OCI-LY7 (cell line): Measurements from ENCODE around the gene LTV1. TPM values are rescaled to one million over a fixed set of nuclear protein-coding genes. Genes with fewer than 3 reads are reported as not detected.
"Not testable (repeated sequence)": the region's sequence is repeated elsewhere in the genome, so short reads cannot be mapped to it uniquely, and the experiment has no call there.

Source experiments
- BruUV-seq: library from RNA; stranded (reverse); fragments of 400-500 nt; replicated peaks from 2 replicates; lab custom pipeline; 2021; lab: Mats Ljungman, UMichigan
- CTCF ChIA-PET: fragments of 300-600 bp; sonication (Branson Sonifier 250); formaldehyde crosslinking; loops from one replicate; lab custom pipeline; 2022; ENCODE audit warnings: antibody characterized with exemption; ENCODE audit not compliant: unreplicated experiment; lab: Charles Lee
- POLR2A ChIA-PET: fragments of 300-600 bp; sonication (Branson Sonifier 250); formaldehyde crosslinking; loops from one replicate; lab custom pipeline; 2022; ENCODE audit warnings: antibody characterized with exemption; lab: Charles Lee
- DNase-seq: peaks from one replicate; pipeline ENCODE4 v3.0.0-alpha.2; 2015; ENCODE audit warnings: low spot score
- H2AFZ ChIP-seq: fragments of 200-600 bp; sonication (generic), shearing (Covaris generic); 2 replicates; pipeline ENCODE4 v1.6.1; 2014; ENCODE audit warnings: mild to moderate bottlenecking, antibody characterized with exemption, low read length, moderate library complexity
- H3K27ac ChIP-seq: fragments of 200-600 bp; sonication (generic); 2 replicates; pipeline ENCODE4 v1.5.1; 2014; ENCODE audit warnings: mixed run types, low read depth, mild to moderate bottlenecking, moderate library complexity, low read length, inconsistent platforms; ENCODE audit not compliant: poor library complexity, severe bottlenecking
- H3K36me3 ChIP-seq: fragments of 200-600 bp; sonication (generic); 2 replicates; pipeline ENCODE4 v1.6.1; 2014; ENCODE audit warnings: mild to moderate bottlenecking, antibody characterized with exemption, low read length, moderate library complexity, mixed read lengths; ENCODE audit not compliant: insufficient read depth
- H3K4me1 ChIP-seq: fragments of 200-600 bp; sonication (generic); 2 replicates; pipeline ENCODE4 v1.5.1; 2014; ENCODE audit warnings: mild to moderate bottlenecking, low read length; ENCODE audit not compliant: insufficient read depth, poor library complexity, severe bottlenecking
- H3K4me2 ChIP-seq: fragments of 200-600 bp; sonication (generic); 2 replicates; pipeline ENCODE4 v1.6.1; 2014; ENCODE audit warnings: mild to moderate bottlenecking, low read length
- H3K4me3 ChIP-seq: fragments of 200-600 bp; sonication (generic); 2 replicates; pipeline ENCODE4 v1.5.1; 2014; ENCODE audit warnings: mild to moderate bottlenecking, low read depth, low read length; ENCODE audit not compliant: poor library complexity, severe bottlenecking
- H3K79me2 ChIP-seq: fragments of 200-600 bp; sonication (generic); 2 replicates; pipeline ENCODE4 v1.6.1; 2016; ENCODE audit warnings: low read depth, mild to moderate bottlenecking, low read length, moderate library complexity, mixed read lengths; ENCODE audit not compliant: insufficient read depth
- H3K9me2 ChIP-seq: fragments of 200-600 bp; sonication (generic); 2 replicates; pipeline ENCODE4 v1.6.1; 2016; ENCODE audit warnings: mild to moderate bottlenecking, low read length, mixed read lengths; ENCODE audit not compliant: insufficient read depth
- H3K9me3 ChIP-seq: fragments of 200-600 bp; sonication (generic); 2 replicates; pipeline ENCODE4 v1.6.1; 2014; ENCODE audit warnings: mild to moderate bottlenecking, mixed run types, low read length, mixed read lengths
- H4K20me1 ChIP-seq: fragments of 200-600 bp; sonication (generic); 2 replicates; pipeline ENCODE4 v1.6.1; 2014; ENCODE audit warnings: mild to moderate bottlenecking, antibody characterized with exemption, low read length, moderate library complexity, mixed read lengths; ENCODE audit not compliant: insufficient read depth
- EZH2phosphoT487 ChIP-seq: fragments of 200-600 bp; sonication (generic); IDR thresholded peaks from 2 replicates; pipeline ENCODE4 v1.6.1; 2018; ENCODE audit warnings: low read depth, borderline replicate concordance, mild to moderate bottlenecking, mixed run types, antibody characterized with exemption, low read length, moderate library complexity, mixed read lengths
- intact Hi-C: fragments of 100-400 bp; cut with micrococcal nuclease; formaldehyde crosslinking; loops from one replicate; pipeline ENCODE4 v1.10.0; 2022; ENCODE audit not compliant: unreplicated experiment
- total RNA-seq, 2 experiments: library from RNA; depleted of rRNA in 1 of 2; stranded (reverse); fragments of >200 nt in 1 of 2; shearing (Covaris generic) in 1 of 2; gene quantifications; 2 replicates each; pipeline ENCODE4 v1.2.3, GENCODE V29; 2014 to 2022
- TF ChIP-seq, protein P1 (sequence below): fragments of 200-600 bp; sonication (generic); conservative IDR thresholded peaks from 2 replicates; pipeline ENCODE4 v1.5.1; 2014; ENCODE audit warnings: mild to moderate bottlenecking, antibody characterized with exemption, low read length, moderate library complexity, mixed read lengths

The LTV1 gene
- total RNA-seq, 2 experiments from 2014 or later, result 25.6 to 37.3 TPM

DNA sequence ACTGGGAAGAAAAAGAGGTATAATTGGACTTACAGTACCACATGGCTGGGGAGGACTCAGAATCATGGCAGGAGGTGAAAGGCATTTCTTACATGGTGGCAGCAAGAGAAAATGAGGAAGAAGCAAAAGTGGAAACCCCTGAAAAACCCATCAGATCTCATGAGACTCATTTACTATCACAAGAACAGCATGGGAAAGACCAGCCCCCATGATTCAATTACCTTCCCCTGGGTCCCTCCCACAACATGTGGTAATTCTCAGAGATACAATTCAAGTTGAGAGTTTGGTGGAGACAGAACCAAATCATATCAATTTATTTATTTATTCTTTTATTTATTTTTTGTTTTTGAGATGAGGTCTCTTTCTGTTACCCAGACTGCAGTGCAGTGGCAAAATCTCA lies 31.4 kb downstream of the LTV1 start:
- POLR2A ChIA-PET, DNase-seq, H3K4me1 ChIP-seq, intact Hi-C loops, H4K20me1 ChIP-seq, CTCF ChIA-PET, H3K4me2 ChIP-seq, H2AFZ ChIP-seq, H3K36me3 ChIP-seq, BruUV-seq, H3K79me2 ChIP-seq, H3K9me3 ChIP-seq, H3K4me3 ChIP-seq, H3K9me2 ChIP-seq, H3K27ac ChIP-seq: not testable (repeated sequence)

DNA sequence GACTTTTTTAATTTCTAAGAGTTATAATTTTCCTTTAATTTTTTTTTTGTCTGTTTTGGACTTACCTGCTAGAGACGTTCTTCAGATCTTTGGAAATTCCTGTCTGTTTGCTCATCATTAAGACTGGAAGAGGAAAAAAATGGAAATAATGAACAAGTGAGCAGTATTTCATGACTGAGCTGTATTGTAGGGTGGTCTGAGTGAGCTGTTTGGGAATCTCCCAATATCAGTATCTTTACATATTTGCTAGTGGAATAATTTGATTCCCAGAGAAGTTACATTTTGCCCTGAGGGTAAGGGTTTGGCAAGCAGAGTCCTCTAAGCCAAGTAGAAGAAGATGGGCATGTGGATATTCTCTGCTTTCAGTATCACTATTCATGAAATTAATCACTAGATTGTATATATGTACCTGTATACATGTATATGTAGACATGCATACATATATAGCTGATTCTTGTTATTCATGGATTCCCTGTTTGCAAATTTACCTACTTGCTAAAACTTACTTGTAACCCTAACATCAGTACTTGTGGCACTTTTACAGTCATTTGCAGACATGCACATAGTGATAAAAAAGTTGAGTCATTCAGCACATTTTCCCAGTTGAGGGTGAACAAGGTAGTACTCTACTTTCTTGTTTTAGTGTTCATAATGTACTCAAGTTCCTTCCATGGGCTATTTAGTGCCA lies 34.6 kb downstream of the LTV1 start:
- no peak for DNase-seq
- Histone ChIP-seq H3K27ac (no peak overlapping the region), H4K20me1 (no peaks in the 10 kb centered on the region), H3K4me1 (no peaks in the 10 kb centered on the region), H3K79me2 (no peaks in the 10 kb centered on the region), H3K9me2 (no peaks in the 10 kb centered on the region), H3K36me3 (no peaks in the 10 kb centered on the region), H3K4me2 (no peak overlapping the region), H2AFZ (no peak overlapping the region), H3K9me3 (no peaks in the 10 kb centered on the region), H3K4me3 (no peak overlapping the region)
- intact Hi-C loops, result no loop called here
- BruUV-seq, result no TSS peak
- TF ChIP-seq EZH2phosphoT487, result no peak
- TF ChIP-seq, protein P1, sequence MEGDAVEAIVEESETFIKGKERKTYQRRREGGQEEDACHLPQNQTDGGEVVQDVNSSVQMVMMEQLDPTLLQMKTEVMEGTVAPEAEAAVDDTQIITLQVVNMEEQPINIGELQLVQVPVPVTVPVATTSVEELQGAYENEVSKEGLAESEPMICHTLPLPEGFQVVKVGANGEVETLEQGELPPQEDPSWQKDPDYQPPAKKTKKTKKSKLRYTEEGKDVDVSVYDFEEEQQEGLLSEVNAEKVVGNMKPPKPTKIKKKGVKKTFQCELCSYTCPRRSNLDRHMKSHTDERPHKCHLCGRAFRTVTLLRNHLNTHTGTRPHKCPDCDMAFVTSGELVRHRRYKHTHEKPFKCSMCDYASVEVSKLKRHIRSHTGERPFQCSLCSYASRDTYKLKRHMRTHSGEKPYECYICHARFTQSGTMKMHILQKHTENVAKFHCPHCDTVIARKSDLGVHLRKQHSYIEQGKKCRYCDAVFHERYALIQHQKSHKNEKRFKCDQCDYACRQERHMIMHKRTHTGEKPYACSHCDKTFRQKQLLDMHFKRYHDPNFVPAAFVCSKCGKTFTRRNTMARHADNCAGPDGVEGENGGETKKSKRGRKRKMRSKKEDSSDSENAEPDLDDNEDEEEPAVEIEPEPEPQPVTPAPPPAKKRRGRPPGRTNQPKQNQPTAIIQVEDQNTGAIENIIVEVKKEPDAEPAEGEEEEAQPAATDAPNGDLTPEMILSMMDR, result no peak
- POLR2A ChIA-PET, result interaction anchor here (0.6 to 0.7 kb wide), 2 partner anchors 1059 to 1240 kb away, joined by 3 read pairs; no protein-coding TSS in a partner anchor
- CTCF ChIA-PET, result no interaction called here

DNA sequence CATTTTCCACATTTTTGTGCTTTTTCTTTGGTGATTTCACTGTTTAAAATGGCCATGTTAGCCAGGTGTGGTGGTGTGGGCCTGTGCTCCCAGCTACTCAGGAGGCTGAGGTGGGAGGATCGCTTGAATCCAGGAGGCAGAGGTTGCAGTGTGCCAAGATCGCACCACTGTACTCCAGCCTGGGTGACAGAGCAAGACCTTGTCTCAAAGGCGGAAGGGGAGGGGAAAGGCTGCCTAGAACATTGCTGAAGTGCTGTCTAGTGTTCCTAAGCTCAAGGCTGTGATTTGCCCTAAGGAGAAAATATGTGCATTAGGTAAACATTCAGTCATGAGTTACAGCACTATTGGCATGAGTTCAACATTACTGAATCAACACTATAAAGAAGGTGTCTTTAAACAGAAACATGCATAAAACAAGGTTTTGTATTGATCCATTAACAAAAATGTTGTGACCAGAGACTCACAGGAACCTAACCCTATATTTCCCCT lies 35.2 kb downstream of the LTV1 start:
- intact Hi-C loops, result no loop called here
- H2AFZ ChIP-seq, result no peak overlapping the region
- no peaks in the 10 kb centered on the region for H4K20me1 ChIP-seq
- H3K79me2 ChIP-seq, result no peaks in the 10 kb centered on the region
- no peaks in the 10 kb centered on the region for H3K9me2 ChIP-seq
- no peaks in the 10 kb centered on the region for H3K9me3 ChIP-seq
- no peak overlapping the region for H3K4me2 ChIP-seq
- no peak overlapping the region for H3K4me3 ChIP-seq
- CTCF ChIA-PET, result no interaction called here
- no peak overlapping the region for H3K27ac ChIP-seq
- H3K4me1 ChIP-seq, result no peaks in the 10 kb centered on the region
- POLR2A ChIA-PET, result no interaction called here
- no peaks in the 10 kb centered on the region for H3K36me3 ChIP-seq
- BruUV-seq, result no TSS peak
- TF ChIP-seq, protein P1, result no peak
- no peak for TF ChIP-seq EZH2phosphoT487
- no peak for DNase-seq
